OCI-LY1 (cell line): ENCODE data around the gene TMPRSS7.
A peak's percentile ranks its signal among the peaks of the same experiment; 100 is the strongest.

ENCODE experiments used
- CTCF ChIP-seq: fragments of 200-600 bp; sonication (generic), shearing (Covaris generic); IDR thresholded peaks from 2 replicates; pipeline ENCODE4 v1.5.1; 2017; ENCODE audit warnings: mild to moderate bottlenecking, antibody characterized with exemption, low read length, moderate library complexity, mixed read lengths
- EZH2 ChIP-seq: fragments of 200-600 bp; sonication (generic), shearing (Covaris generic); IDR thresholded peaks from 2 replicates; pipeline ENCODE4 v1.8.0; 2017; ENCODE audit warnings: borderline replicate concordance, mixed run types, mild to moderate bottlenecking, antibody characterized with exemption, low read length, moderate library complexity, mixed read lengths

GRCh38 chr3:112111785-112112402 is 77.4 kb downstream of the TMPRSS7 start:
- TF ChIP-seq CTCF (peak; percentile 93), EZH2 (no peak)
